Smooth muscle cell of bladder (primary cell): ENCODE measurements around the gene WFDC9. TPM values are rescaled to one million over a fixed set of nuclear protein-coding genes. Genes with fewer than 3 reads are reported as not detected.

ENCODE experiments used
- total RNA-seq: library from RNA; depleted of rRNA; stranded (reverse); fragments of >200 nt; gene quantifications from 2 replicates; pipeline ENCODE4 v1.2.3, GENCODE V29; 2014

Gene WFDC9
- total RNA-seq, result not detected in 2 replicates

DNA sequence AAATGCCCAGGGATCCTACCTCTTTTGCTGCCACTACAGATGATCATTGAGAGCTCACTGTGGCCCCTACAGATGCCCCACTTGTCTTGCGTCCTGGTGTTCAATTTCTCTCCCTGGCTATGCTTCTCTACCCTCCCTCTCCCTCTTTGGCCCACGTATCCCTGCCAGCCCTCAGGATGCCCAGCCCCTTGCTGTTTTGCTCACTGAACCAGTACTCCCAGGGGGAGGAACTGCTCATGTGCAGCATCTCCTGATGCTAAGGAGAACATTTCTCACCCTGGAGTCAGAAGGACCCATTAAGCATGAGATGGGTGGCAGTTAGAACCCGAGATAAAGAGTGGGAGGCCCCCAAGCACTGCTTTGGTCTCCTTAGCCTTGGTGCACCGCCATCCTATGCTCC, at the start of gene WFDC9:
Gene WFDC9, minus strand, starts transcription at position 101 of the 400 bp plus-strand sequence. CDS start 21,103 bp downstream, outside the sequence.

GRCh38 chr20:45670139-45670538, 39.1 kb upstream of the WFDC9 start, which contains the start of gene WFDC11:
WFDC11 (minus strand) TSS chr20:45670239; CDS start chr20:45650600, 19,639 bp downstream.

DNA sequence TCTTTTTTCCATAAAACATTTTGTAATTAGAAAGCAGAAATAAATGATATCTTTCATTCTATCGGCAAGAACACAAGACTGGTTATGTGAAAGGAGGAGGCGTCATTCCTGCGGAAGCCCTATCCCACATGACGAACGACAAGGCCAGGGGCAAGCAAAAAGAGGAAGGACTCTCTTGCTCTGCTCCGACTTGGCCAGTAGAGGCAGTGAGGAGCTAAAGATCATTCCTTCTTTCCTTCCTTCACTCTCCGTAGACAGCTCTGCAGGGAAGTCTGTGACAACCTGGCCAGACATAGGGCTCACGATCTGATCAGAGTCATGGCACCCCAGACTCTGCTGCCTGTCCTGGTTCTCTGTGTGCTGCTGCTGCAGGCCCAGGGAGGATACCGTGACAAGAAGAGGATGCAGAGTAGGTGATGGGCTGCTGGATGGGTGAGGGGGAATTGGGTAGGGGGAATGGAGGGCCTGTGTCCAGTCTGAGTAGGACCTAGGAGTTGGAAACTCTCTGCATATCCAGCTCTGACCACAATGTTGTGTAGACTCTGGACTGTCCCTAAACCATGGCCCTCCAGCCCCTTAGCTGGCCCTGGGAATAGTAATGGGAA, 1.5 kb downstream of the WFDC9 start, which contains the start of gene WFDC10A:
Gene WFDC10A, plus strand, starts transcription at position 244 of the 605 bp plus-strand sequence. Its CDS starts 75 bp downstream, at position 319.

DNA sequence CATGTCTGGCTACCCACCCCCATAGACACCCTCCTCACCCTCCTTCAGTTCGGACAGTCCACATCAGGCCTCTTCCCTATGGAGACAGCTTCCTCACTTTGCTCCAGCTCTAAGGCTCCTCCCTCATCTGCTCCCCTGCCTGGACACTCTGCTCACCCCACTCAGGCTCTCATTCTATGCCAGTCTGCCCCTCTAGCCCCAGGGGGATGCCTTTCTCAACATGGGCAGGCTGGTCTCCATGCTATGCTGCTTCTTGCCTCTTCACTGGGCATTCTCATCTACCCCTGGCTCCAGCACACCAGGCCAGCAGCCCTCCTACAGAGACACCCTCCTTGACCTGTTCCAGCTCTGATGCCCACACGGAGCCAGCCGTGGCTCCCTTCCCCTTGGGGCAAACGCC, 51.9 kb downstream of the WFDC9 start, which contains the start of gene WFDC8:
Gene WFDC8, minus strand, starts transcription at position 101 of the 400 bp plus-strand sequence. Its CDS starts 37 bp downstream, at position 64.

Other genes with a start within 250 kb of the WFDC9 start
- 0.71 and 1.1 TPM in 2 replicates for gene DBNDD2, start 223.0 kb downstream of the WFDC9 start, total RNA-seq
- 21.6 and 23.3 TPM in 2 replicates for gene PIGT, start 215.1 kb downstream of the WFDC9 start, total RNA-seq
- not detected in 2 replicates for gene WFDC2, start 161.5 kb downstream of the WFDC9 start, total RNA-seq
- not detected in 2 replicates for gene SPINT3, start 115.7 kb downstream of the WFDC9 start, total RNA-seq
- not detected in 2 replicates for gene WFDC6, start 91.8 kb downstream of the WFDC9 start, total RNA-seq
- gene EPPIN, start 83.9 kb downstream of the WFDC9 start, total RNA-seq, result not detected in 2 replicates
- gene WFDC8, start 52.0 kb downstream of the WFDC9 start, total RNA-seq, result not detected in 2 replicates
- not detected in 2 replicates for gene WFDC10A, start 1.5 kb downstream of the WFDC9 start, total RNA-seq
- gene WFDC11, start 39.0 kb upstream of the WFDC9 start, total RNA-seq, result not detected in 2 replicates
- not detected in 2 replicates for gene WFDC13, start 70.8 kb upstream of the WFDC9 start, total RNA-seq
- gene WFDC10B, start 73.7 kb upstream of the WFDC9 start, total RNA-seq, result 0.14 TPM in 1 of 2 replicates, not detected in the other
- not detected in 2 replicates for gene SPINT4, start 91.1 kb upstream of the WFDC9 start, total RNA-seq
- 0.57 and 0.65 TPM in 2 replicates for gene WFDC3, start 160.6 kb upstream of the WFDC9 start, total RNA-seq
- gene DNTTIP1, start 160.7 kb upstream of the WFDC9 start, total RNA-seq, result 18.5 and 25.2 TPM in 2 replicates
- 3.6 and 4.3 TPM in 2 replicates for gene UBE2C, start 181.4 kb upstream of the WFDC9 start, total RNA-seq
- 1.00 and 1.1 TPM in 2 replicates for gene TNNC2, start 196.0 kb upstream of the WFDC9 start, total RNA-seq
- gene SNX21, start 202.5 kb upstream of the WFDC9 start, total RNA-seq, result 36.4 and 46.2 TPM in 2 replicates
- 46.2 and 46.5 TPM in 2 replicates for gene ACOT8, start 226.1 kb upstream of the WFDC9 start, total RNA-seq
- gene ZSWIM3, start 226.3 kb upstream of the WFDC9 start, total RNA-seq, result 4.4 and 5.3 TPM in 2 replicates
- 2.8 and 3.8 TPM in 2 replicates for gene ZSWIM1, start 249.9 kb upstream of the WFDC9 start, total RNA-seq